ENCODE results near the gene RGS3. TPM values are rescaled to one million over a fixed set of nuclear protein-coding genes. Genes with fewer than 3 reads are reported as not detected.

The RGS3 gene
- total RNA-seq, 1 donor from 2014 or later, result 187 TPM

- H3K9me3 ChIP-seq (replicated peaks), result no peaks in the 10 kb centered on the region
- H3K36me3 ChIP-seq, result peaks cover 36% of the 10 kb centered on the region
- intact Hi-C loops (cut with micrococcal nuclease), result no loop called here
- H3K4me3 ChIP-seq, result no peak overlapping the region
- DNase-seq, result no peak
- no peak for TF ChIP-seq CTCF (IDR thresholded peaks at IDR 0.05; ENCODE audit: borderline replicate concordance)
- peaks cover 95% of the 10 kb centered on the region for H3K4me1 ChIP-seq
- H3K27ac ChIP-seq (replicated peaks), result peak overlapping the region; percentile 88
- H3K27me3 ChIP-seq (ENCODE audit: low read depth), result no peaks in the 10 kb centered on the region
Measured at GRCh38 chr9:113542741-113543140, 79.2 kb downstream of the RGS3 start.

DNA sequence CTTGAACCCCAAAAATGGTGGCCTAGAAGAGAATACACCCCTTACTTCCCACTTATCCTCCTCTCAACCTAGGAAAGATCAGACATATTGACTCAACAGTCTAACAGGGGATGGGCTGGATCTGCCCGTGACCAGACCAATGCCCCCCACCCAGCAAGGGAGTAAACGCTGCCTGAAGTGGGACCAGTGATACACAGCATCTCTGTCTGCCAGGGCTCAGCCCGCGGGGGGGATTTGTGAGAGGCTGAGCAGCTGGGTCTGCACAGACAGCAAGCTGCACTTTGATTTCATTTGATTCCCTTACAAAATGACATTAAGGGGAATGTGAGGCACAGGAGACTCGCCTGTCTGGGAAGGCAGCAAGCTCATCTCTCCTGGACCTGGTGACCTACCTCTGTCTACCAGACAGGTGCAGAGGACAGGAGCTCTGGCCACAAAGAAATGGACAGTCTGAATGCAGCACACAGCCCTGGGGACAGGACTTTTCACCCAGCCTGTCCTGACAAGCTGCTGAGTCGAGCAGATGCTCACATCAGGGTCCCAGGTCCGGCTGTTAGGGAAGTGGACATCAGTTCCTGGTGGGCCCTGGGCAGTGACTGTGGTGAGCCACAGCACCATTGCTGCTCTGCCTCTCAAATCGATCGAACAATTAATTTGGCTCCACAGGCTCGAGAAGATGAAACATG is 79.9 kb downstream of the RGS3 start:
- H3K4me3 ChIP-seq, result no peak overlapping the region
- H3K27me3 ChIP-seq (ENCODE audit: low read depth), result no peaks in the 10 kb centered on the region
- intact Hi-C loops (cut with micrococcal nuclease), result no loop called here
- H3K9me3 ChIP-seq (replicated peaks), result no peaks in the 10 kb centered on the region
- no peak for TF ChIP-seq CTCF (IDR thresholded peaks at IDR 0.05; ENCODE audit: borderline replicate concordance)
- no peak for DNase-seq
- peaks cover 36% of the 10 kb centered on the region for H3K36me3 ChIP-seq
- peaks cover 95% of the 10 kb centered on the region for H3K4me1 ChIP-seq
- peak overlapping the region; percentile 88 for H3K27ac ChIP-seq (replicated peaks)

DNA sequence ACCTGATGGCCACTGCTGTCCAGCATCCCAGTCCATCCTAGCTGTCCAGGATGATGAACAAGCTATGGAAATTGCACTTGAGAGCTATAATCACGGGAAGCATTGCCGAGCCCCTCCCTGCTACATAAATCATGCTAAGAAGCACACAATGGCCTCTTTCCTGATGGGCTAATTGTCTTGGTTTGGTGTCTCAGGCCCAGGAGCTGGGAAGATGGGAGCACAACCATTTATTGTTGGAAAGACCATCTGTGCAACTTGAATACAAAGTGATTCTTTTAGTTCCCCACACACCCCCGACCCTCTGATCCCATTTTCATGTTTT is 80.4 kb downstream of the RGS3 start:
- Histone ChIP-seq H3K4me1 (peaks cover 95% of the 10 kb centered on the region), H3K36me3 (peaks cover 33% of the 10 kb centered on the region), H3K4me3 (no peak overlapping the region), H3K27me3 (ENCODE audit: low read depth) (no peaks in the 10 kb centered on the region), H3K27ac (replicated peaks) (peak overlapping the region; percentile 88), H3K9me3 (replicated peaks) (no peaks in the 10 kb centered on the region)
- intact Hi-C loops (cut with micrococcal nuclease), result no loop called here
- DNase-seq, result no peak
- no peak for TF ChIP-seq CTCF (IDR thresholded peaks at IDR 0.05; ENCODE audit: borderline replicate concordance)

DNA sequence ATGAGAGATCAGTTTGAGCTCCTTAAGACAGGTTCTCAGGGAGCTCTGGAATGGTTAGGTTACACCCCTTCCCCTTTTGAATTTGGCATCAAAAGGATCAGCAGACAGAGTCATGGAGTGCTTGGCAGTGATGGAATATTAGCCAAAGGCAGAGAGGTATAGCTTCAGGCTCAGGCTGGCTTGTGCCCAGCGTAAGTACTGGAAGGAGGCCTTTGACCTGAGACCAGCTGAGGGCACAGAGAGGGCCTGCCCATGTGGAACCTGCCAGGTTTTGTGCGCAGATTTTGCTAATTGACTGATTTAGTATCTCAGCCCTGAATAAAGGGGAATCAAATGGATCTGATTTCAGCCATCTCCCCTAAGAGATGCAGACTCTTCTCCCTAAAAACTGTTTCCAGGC is 81.5 kb downstream of the RGS3 start:
- peaks cover 97% of the 10 kb centered on the region for H3K4me1 ChIP-seq
- no peak for DNase-seq
- TF ChIP-seq CTCF (IDR thresholded peaks at IDR 0.05; ENCODE audit: borderline replicate concordance), result no peak
- intact Hi-C loops (cut with micrococcal nuclease), result no loop called here
- H3K27me3 ChIP-seq (ENCODE audit: low read depth), result no peaks in the 10 kb centered on the region
- peaks cover 27% of the 10 kb centered on the region for H3K36me3 ChIP-seq
- H3K9me3 ChIP-seq (replicated peaks), result no peaks in the 10 kb centered on the region
- peak overlapping the region; percentile 88 for H3K27ac ChIP-seq (replicated peaks)
- no peak overlapping the region for H3K4me3 ChIP-seq

- peaks cover 20% of the 10 kb centered on the region for H3K36me3 ChIP-seq
- H3K4me1 ChIP-seq, result peaks cover 85% of the 10 kb centered on the region
- H3K4me3 ChIP-seq, result no peak overlapping the region
- intact Hi-C loops (cut with micrococcal nuclease), result no loop called here
- no peaks in the 10 kb centered on the region for H3K9me3 ChIP-seq (replicated peaks)
- H3K27me3 ChIP-seq (ENCODE audit: low read depth), result no peaks in the 10 kb centered on the region
- H3K27ac ChIP-seq (replicated peaks), result peak overlapping the region; percentile 88
- TF ChIP-seq CTCF (IDR thresholded peaks at IDR 0.05; ENCODE audit: borderline replicate concordance), result no peak
- no peak for DNase-seq
Measured at GRCh38 chr9:113546566-113546965, 83.0 kb downstream of the RGS3 start.

Data from left ventricle myocardium inferior (tissue), 1 donor.